HG03196 (cell line): Measurements from ENCODE around the gene MYCL.
"Not testable (repeated sequence)": the region's sequence is repeated elsewhere in the genome, so short reads cannot be mapped to it uniquely, and the experiment has no call there.

ENCODE experiments used
- ATAC-seq: cut with Tn5 transposase; IDR thresholded peaks from one replicate; pipeline ENCODE4 v1.9.1; 2021; ENCODE audit not compliant: unreplicated experiment

Gene MYCL

GRCh38 chr1:39892601-39893595 is 8.8 kb downstream of the MYCL start:
- no peak for ATAC-seq

GRCh38 chr1:39890880-39891279 is 10.8 kb downstream of the MYCL start:
- no peak for ATAC-seq

DNA sequence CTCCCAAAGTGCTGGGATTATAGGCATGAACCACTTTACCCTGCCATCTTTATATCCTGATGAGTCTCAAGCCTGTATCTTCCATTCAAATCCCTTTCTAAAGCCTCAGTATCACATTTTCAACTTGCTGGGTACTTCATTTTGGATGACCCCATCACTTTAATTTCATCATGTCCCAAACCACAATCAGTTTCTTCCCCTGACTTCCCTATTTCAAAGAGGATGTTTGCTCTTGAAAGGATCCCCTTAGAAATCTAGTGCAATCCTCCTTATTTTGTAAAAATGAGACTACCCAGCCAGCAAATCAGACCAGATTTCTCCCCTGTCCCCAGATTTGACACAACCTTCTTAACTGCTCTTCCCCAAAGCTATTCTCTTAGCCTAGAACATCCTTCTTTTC is 11.4 kb downstream of the MYCL start:
- no peak for ATAC-seq

DNA sequence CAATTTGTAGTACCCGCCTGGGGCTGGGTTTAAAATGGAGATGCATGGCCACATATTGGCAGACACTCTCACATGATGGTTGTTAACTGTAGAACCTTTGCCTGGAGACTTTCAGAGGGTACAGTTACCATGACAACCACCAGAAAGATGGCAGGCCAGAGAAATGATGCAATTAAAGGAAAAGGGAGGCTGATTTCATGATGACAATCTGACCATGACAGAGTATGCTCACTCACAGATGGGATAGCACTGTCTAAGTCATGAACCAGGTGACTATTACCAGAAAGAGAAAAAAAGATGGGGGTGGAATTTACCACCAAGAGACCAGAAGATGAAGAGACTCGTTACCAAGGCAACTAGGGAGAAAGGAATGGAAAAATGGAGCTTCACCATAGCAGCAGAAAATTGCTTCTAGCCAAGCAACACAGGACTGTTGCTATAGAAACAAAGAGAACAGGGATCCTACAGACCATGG is 14.9 kb downstream of the MYCL start:
- ATAC-seq, result no peak

DNA sequence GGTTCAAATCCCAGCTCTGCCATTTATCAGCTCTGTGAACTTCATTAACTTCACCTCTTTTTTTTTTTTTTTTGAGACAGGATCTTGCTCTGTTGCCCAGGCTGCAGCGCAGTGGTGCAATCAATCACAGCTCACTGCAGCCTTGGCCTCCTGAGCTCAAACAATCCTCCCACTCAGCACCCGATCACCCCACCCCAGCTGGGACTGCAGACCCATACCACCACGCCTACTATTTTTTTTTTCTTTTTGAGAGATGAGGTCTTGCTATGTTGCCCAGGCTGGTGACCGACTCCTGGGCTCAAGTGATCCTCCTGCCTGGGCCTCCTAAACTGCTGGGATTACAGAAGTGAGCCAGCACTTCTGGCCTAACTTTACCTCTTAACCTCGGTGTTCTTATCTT is 16.2 kb downstream of the MYCL start:
- ATAC-seq, result no peak

GRCh38 chr1:39882152-39882551 is 19.6 kb downstream of the MYCL start:
- no peak for ATAC-seq

- ATAC-seq, result no peak
Measured at GRCh38 chr1:39877980-39878956, 23.4 kb downstream of the MYCL start.

DNA sequence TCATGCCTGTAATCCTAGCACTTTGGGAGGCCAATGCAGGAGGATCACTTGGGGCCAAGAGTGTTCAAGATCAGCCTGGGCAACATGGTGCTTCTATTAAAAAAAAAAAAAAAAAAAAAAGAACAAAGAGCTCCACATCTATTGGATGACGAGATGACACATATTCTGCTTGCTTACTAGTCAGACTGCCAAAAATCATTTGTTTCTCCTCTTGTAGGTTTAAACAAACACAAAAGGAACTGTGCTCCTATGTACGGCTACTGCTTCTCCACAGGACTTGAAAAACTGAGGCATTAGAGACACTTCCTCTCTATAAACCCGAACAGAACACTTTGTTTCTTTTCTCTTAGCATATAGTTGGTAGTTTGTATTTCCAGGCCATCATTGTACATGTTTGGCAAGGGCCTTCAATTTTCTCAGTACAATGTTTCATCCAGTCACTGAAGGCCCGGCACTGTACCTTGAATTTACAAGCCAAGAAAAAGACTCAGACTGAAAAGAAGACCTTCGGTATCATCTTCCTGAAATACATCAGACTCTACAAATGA is 24.4 kb downstream of the MYCL start:
- no peak for ATAC-seq

DNA sequence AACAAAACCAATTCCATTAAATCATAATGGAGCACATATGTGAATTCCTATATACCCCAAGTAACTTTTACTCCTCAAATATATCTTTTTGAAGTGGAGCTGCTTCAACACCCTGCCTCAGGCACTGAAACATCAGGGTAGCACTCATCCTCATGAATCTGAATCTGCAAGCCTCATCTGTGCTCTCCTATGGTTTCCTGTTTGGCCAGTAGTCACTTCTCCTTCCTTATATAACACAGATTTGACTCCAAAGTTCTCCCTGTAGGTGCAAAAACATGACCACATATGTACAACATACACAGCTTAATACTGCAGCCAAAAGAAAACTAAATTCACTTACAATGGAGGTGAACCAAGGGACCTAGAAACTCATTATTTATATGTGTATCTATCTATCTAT is 25.6 kb downstream of the MYCL start:
- ATAC-seq, result no peak

GRCh38 chr1:39872698-39873097 is 29.0 kb downstream of the MYCL start:
- no peak for ATAC-seq

DNA sequence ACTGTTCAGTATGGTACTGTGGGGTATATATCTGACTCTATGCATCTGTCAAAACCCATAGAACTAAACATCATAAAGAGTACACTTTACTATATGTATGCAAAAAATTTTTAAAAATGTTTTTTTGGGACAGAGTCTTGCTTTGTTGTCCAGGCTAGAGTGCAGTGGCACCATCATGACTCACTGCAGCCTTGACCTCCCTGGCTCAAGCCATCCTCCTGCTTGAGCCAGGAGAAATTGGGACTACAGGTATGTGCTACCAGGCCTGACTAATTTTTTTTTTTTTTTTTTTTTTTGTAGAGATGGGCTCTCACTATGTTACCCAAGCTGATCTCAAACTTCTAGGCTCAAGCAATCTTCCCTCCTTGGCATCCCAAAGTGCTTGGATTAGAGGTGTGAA is 29.9 kb downstream of the MYCL start:
- ATAC-seq, result no peak

DNA sequence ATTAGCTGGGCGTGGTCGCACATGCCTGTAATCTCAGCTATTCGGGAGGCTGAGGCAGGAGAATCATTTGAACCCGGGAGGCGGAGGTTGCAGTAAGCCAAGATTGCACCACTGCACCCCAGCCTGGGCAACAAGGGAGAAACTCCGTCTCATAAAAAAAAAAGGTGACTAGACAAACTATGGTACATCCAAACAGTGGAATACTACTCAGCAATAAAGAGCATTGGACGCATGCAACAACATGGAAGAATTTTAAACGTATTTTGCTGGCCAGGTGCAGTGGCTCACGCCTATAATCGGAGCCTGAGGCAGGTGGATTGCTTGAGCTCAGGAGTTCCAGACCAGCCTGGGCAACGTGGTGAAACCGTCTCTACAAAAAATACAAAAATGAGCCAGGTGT is 30.7 kb downstream of the MYCL start:
- ATAC-seq, result not testable (repeated sequence)

DNA sequence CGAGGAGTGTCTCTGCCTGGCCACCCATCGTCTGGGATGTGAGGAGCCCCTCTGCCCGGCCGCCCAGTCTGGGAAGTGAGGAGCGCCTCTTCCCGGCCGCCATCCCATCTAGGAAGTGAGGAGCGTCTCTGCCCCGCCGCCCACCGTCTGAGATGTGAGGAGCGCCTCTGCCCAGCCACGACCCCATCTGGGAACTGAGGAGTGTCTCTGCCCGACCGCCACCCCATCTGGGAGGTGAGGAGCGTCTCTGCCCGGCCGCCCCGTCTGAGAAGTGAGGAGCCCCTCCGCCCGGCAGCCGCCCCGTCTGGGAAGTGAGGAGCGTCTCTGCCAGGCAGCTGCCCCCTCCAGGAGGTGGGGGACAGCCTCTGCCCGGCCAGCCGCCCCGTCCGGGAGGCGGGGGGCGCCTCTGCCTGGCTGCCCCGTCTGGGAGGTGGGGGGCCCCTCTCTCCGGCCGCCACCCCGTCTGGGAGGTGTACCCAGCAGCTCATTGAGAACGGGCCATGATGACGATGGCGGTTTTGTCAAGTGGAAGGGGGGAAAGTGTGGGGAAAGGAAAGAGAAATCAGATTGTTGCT is 32.1 kb downstream of the MYCL start:
- ATAC-seq, result not testable (repeated sequence)

GRCh38 chr1:39866767-39867166 is 35.0 kb downstream of the MYCL start:
- ATAC-seq, result no peak

DNA sequence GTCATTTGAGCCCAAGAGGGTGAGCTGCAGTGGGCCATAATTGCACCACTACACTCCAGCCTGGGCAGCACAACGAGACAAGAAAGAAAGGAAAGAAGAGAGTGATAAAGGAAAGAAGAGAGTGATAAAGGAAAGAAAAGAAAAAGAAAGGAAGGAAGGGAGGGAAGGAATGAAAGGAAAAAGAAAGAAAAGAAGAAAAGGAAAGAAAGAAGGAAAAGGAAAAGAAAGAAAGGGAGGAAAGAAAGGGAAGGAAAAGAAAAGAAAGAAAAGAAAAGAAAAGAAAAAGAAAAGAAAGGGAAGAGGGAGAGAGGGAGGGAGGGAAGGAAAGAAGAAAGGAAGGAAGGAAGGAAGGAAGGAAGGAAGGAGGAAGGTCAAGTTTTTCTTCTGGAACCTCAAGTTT is 36.0 kb downstream of the MYCL start:
- ATAC-seq, result no peak

GRCh38 chr1:39863177-39863576 is 38.5 kb downstream of the MYCL start:
- ATAC-seq, result no peak

- no peak for ATAC-seq
Measured at GRCh38 chr1:39861003-39861402, 40.7 kb downstream of the MYCL start.

DNA sequence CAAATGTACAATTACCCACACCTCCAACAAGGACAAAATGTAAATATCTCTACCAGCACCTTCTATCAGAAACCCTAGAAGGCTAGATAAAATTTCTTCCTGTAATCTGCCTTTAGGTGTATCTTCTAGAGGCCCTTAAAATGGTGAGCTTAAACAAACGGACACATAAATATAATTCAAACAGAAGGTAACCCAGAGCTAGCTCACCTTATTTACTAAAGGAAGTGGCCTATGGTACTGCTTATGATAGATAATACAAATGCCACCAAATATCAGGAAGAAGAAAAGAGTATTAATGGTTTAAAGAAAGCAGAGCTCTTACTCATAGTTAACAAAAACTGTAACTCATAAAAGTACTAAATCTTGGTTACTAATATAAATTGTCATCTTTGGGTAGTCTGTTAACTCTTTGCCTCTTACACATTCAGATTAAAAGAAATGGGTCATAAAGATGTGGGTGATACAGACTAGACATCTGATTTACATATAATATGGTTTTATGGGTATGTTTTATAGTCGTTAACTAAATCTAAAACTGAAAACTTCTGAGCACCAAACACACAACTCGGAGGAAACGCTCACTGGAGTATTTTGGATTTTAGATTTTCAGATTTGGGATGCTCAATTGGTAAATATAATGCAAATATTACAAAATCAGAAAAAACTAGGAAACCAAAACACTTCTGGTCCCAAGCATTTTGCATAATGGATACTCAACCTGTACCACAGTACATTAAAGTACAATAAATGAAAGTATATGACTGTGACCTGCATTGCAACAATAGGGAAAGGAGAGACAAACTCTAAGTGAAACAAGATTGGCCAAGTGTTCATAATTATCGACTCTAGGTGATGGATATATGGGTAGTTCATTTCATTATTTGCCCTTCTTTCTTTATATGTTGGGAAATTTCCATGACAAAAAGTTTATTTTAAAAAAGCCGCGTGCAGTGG is 41.6 kb downstream of the MYCL start:
- no peak for ATAC-seq

- no peak for ATAC-seq
Measured at GRCh38 chr1:39858315-39858714, 43.4 kb downstream of the MYCL start.
